OCI-LY3 (cell line): ENCODE results near the gene RRAS2.

ENCODE experiments used
- CTCF ChIP-seq: fragments of 200-600, 300-600 bp; sonication (generic); IDR thresholded peaks from 2 replicates; pipeline ENCODE4 v1.5.1; 2014; ENCODE audit warnings: antibody characterized with exemption, low read length, low read depth
- EZH2phosphoT487 ChIP-seq: fragments of 200-600 bp; shearing (Covaris generic); IDR thresholded peaks from 2 replicates; pipeline ENCODE4 v1.6.1; 2018; ENCODE audit warnings: antibody characterized with exemption, mixed run types, low read depth

- TF ChIP-seq CTCF = no peak
- TF ChIP-seq EZH2phosphoT487 = no peak
These were observed 50.0 kb downstream of the RRAS2 start for GRCh38 chr11:14308897-14309387.
